Heart right ventricle (tissue), 16 donors: ENCODE measurements around the gene IL17D. TPM values are rescaled to one million over a fixed set of nuclear protein-coding genes. Genes with fewer than 3 reads are reported as not detected.

Source experiments
- ATAC-seq, 8 donors: fragments of 200-7000 bp; cut with Tn5 transposase; one replicate each; pipeline ENCODE4 v1.9.1; 2020; ENCODE audit warnings: mild to moderate bottlenecking in 8 of 8, moderate library complexity in 8 of 8, moderate number of reproducible peaks in 1 of 8
- DNase-seq, 2 donors: peaks; one replicate each; pipeline ENCODE4 v3.0.0-alpha.2; 2020
- H3K27ac ChIP-seq, 10 donors: fragments of 200-600 bp; sonication (generic) in 2 of 10; one replicate each; pipeline versions ENCODE4 v1.5.0 to v1.8.0; 2020 to 2022; ENCODE audit warnings: mild to moderate bottlenecking in 3 of 10
- H3K27me3 ChIP-seq, 7 donors: fragments of 200-600 bp; one replicate each; pipeline ENCODE4 v1.8.0; 2021 to 2022; ENCODE audit warnings: mild to moderate bottlenecking in 2 of 7
- H3K36me3 ChIP-seq, 9 donors: fragments of 200-600 bp; sonication (generic) in 1 of 9; one replicate each; pipeline versions ENCODE4 v1.5.0 to v1.8.0; 2020 to 2022; ENCODE audit warnings: mild to moderate bottlenecking in 2 of 9
- H3K4me1 ChIP-seq, 9 donors: fragments of 200-600 bp; sonication (generic) in 1 of 9; one replicate each; pipeline versions ENCODE4 v1.5.0 to v1.8.0; 2020 to 2022; ENCODE audit warnings: mild to moderate bottlenecking in 4 of 9
- H3K4me3 ChIP-seq, 10 donors: fragments of 200-600 bp; sonication (generic) in 2 of 10; one replicate each; pipeline versions ENCODE4 v1.5.0 to v1.8.0; 2020 to 2022; ENCODE audit warnings: mild to moderate bottlenecking in 7 of 10, moderate library complexity in 2 of 10
- H3K9me3 ChIP-seq, 11 donors: fragments of 200-600 bp in 10 of 11; sonication (generic) in 2 of 11; one replicate each; pipeline versions ENCODE4 v1.5.0 to v1.8.0; 2013 to 2022; ENCODE audit warnings: mild to moderate bottlenecking in 2 of 11, control low read depth in 1 of 11, moderate library complexity in 1 of 11
- CTCF ChIP-seq, 9 donors: fragments of 200-600 bp; sonication (generic) in 2 of 9; IDR thresholded peaks; one replicate each; pipeline versions ENCODE4 v1.5.0 to v1.8.0; 2021 to 2022; ENCODE audit warnings: antibody characterized with exemption in 9 of 9, mild to moderate bottlenecking in 5 of 9, moderate library complexity in 1 of 9
- WGBS, 2 donors: extraction: QIAGEN DNeasy Blood & Tissue Kit; methylation state at CpG; one replicate each; pipeline ENCODE4 v1.1.7; 2013; ENCODE audit warnings: inconsistent platforms in 1 of 2; 5-methylcytosine and 5-hydroxymethylcytosine counted together
- intact Hi-C, 10 donors: fragments of 100-400 bp; cut with DNase I; formaldehyde crosslinking; loops; one replicate each; pipeline versions ENCODE4 v1.11.1 to v1.14.2; 2022
- polyA plus RNA-seq, 2 donors: library from polyadenylated mRNA; stranded (reverse); fragments of 200-250 nt; gene quantifications; one replicate each; pipeline ENCODE4 v1.2.3, GENCODE V29; 2013
- total RNA-seq, 10 donors: library from RNA; stranded (reverse); fragmentation: NEBNext Ultra II Directional in 3 of 10; extraction: Animal tissue kit (Norgen Biotek cat#: 25700) in 3 of 10; gene quantifications; one replicate each; pipeline versions ENCODE4 v1.2.1 to v1.2.4, GENCODE V29; 2021 to 2023
- donor health status: Arrhythmogenic right ventricular cardiomyopathy.
- donor health status: ischemic (EF 13 %, LVEDD 7.1; RV severe dilation, severe dysfunction).
- donor health status: healthy with polysubstance abuse.
- donor health status: DM: no; HTN: yes; CAD: no.
- donor health status: DM: no; HTN: no; CAD: no.
- donor health status: ischemic (EF 25% LVEDD 6.9; RV normal size, moderate dysfunction).
- donor health status: ischemic (EF 25% LVEDD 5.7; RV mildly dilated, moderate dysfunction).
- donor health status: healthy.
- donor health status: DM: yes; HTN: yes; CAD: no.
- donor health status: Ischemic cardiomyopathy.
- donor health status: ischemic (EF 35%, LVEDD 5.7; RV mildly dilated, moderate dysfunction).
- donor health status: nonischemic (EF 11% LVEDD 7.7; RV severe dilation, severe dysfunction).
- donor health status: DM: yes; HTN: yes; CAD: no.
- donor health status: PGD.
- donor health status: ischemic (EF 29% LVEDD 5.4; RV normal size, mild dysfunction).
- donor health status: nonischemic (EF 23%, LVEDD 6.1; RV moderate dilation, normal function).

Gene IL17D
- total and polyA plus RNA-seq, 12 donors = 0.30 to 2.2 (median 0.77) TPM

- Histone ChIP-seq H3K9me3 (no peaks in the 10 kb centered on the region), H3K27ac (no peak overlapping the region), H3K36me3 (no peaks in the 10 kb centered on the region), H3K27me3 (no peaks in the 10 kb centered on the region), H3K4me3 (no peak overlapping the region), H3K4me1 (peaks cover 3 to 43% (median 24%) of the 10 kb centered on the region in 9 donors)
- no peak for ATAC-seq
- DNase-seq = no peak
- intact Hi-C loops = loop anchor here (1.0 to 10.0 kb wide), 14 partner anchors 61 to 219 kb away; partner anchors contain the start of gene EEF1AKMT1 (in 3 of the 10)
- WGBS, 2 donors = 86 to 87% methylated on average over 12 to 13 of the region's 13 CpGs
- no peak for TF ChIP-seq CTCF (IDR thresholded peaks at IDR 0.05)
Observed at GRCh38 chr13:20711301-20712044, 8.0 kb downstream of the IL17D start.

GRCh38 chr13:20713014-20713376, 9.5 kb downstream of the IL17D start:
- intact Hi-C loops = loop anchor here (1.0 to 10.0 kb wide), 13 partner anchors 59 to 221 kb away; partner anchors contain the start of gene EEF1AKMT1 (in 3 of the 10)
- Histone ChIP-seq H3K4me1 (peaks cover 3 to 43% (median 24%) of the 10 kb centered on the region in 9 donors), H3K4me3 (peak overlapping the region in 9 of 10 donors; percentile 16 to 41 (median 31)), H3K27me3 (no peaks in the 10 kb centered on the region), H3K9me3 (no peaks in the 10 kb centered on the region), H3K27ac (peak overlapping the region in 8 of 10 donors; percentile 27 to 88 (median 76)), H3K36me3 (no peaks in the 10 kb centered on the region)
- no peak for TF ChIP-seq CTCF (IDR thresholded peaks at IDR 0.05)
- WGBS, 2 donors = 13 to 17% methylated on average over 11 of the region's 11 CpGs
- peak in 4 of 8 donors; percentile 13 to 26 (median 20) for ATAC-seq
- DNase-seq = no peak

- Histone ChIP-seq H3K27ac (peak overlapping the region; percentile 42 to 88 (median 75)), H3K27me3 (no peaks in the 10 kb centered on the region), H3K4me3 (peak overlapping the region in 1 of 10 donors; percentile 40), H3K36me3 (no peaks in the 10 kb centered on the region), H3K9me3 (no peaks in the 10 kb centered on the region), H3K4me1 (peaks cover 3 to 40% (median 24%) of the 10 kb centered on the region in 9 donors)
- WGBS, 2 donors = 47 to 55% methylated on average over 11 of the region's 11 CpGs
- ATAC-seq = peak in 7 of 8 donors; percentile 24 to 57 (median 41)
- intact Hi-C loops = loop anchor here (1.0 to 10.0 kb wide), 13 partner anchors 59 to 221 kb away; partner anchors contain the start of gene EEF1AKMT1 (in 3 of the 10)
- no peak for TF ChIP-seq CTCF (IDR thresholded peaks at IDR 0.05)
- no peak for DNase-seq
Observed at GRCh38 chr13:20713751-20714150, 10.3 kb downstream of the IL17D start.

GRCh38 chr13:20714161-20714560, 10.7 kb downstream of the IL17D start:
- H3K4me3 ChIP-seq = peak overlapping the region in 1 of 10 donors; percentile 14
- WGBS, 2 donors = 69 to 76% methylated on average over 8 of the region's 8 CpGs

More at GRCh38 chr13:20714161-20714560, 10.7 kb downstream of the IL17D start:
- Histone ChIP-seq H3K9me3 (no peaks in the 10 kb centered on the region), H3K36me3 (no peaks in the 10 kb centered on the region), H3K4me1 (peaks cover 3 to 36% (median 24%) of the 10 kb centered on the region in 9 donors), H3K27ac (peak overlapping the region; percentile 42 to 88 (median 75)), H3K27me3 (no peaks in the 10 kb centered on the region)
- intact Hi-C loops = loop anchor here in 8 of 10 donors (5.0 to 10.0 kb wide), 10 partner anchors 58 to 222 kb away; partner anchors contain the start of gene EEF1AKMT1 (in 3 of the 8)
- DNase-seq (no peak), ATAC-seq (peak in 5 of 8 donors; percentile 1 to 18 (median 5))
- no peak for TF ChIP-seq CTCF (IDR thresholded peaks at IDR 0.05)
